ENCODE results near the gene BANP. TPM values are rescaled to one million over a fixed set of nuclear protein-coding genes. Genes with fewer than 3 reads are reported as not detected.
"Not testable (repeated sequence)": the region's sequence is repeated elsewhere in the genome, so short reads cannot be mapped to it uniquely, and the experiment has no call there.

The BANP gene
- total RNA-seq, 1 experiment from 2014 or later = 17.3 TPM

DNA sequence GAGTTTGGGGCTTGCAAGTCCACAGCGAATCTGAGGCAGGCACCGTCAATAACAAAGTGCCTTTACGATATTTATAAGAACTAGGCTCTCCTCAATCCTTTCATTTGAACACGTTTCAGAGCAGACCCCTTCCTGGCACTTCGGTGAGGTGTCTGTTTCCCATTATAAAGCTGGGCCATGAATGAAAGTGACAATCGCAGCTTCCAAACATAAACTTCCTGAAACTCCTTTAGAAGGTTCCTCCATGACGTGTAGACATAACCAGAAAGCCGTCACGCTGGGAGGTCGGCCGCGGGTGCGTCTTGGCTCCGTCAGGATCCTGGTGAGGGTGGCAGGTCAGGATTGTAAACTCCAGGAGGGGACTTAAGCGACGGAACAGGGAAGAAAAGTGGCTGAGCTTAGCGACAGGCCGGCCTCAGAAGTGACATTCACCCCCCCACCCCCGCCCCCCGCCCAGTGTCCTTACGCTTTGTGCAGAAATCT, 150.4 kb downstream of the BANP start:
- not testable (repeated sequence) for DNase-seq (ENCODE audit: low read depth)

DNA sequence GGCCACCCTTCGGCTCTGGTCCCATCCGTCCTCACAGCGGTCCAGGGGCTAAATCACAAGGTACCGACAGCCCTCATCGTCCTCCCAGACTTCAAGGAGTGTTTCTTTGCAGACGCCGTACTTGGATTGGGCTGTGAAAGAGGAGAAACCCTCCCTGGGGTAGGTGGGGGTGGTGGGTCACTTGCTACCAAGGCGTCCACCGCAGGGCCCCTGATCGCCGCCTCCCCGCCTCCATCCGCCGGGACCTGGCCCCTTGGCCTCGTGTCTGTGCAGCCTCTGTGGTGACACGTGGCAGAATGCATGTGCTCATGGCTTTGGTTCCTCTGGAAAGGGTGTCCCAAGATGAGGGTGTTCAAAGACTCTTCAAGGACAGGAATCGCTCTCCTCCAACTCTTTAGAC, 151.4 kb downstream of the BANP start:
- DNase-seq (ENCODE audit: low read depth) = no peak

- DNase-seq (ENCODE audit: low read depth) = no peak
These were observed 151.8 kb downstream of the BANP start for GRCh38 chr16:88103011-88103410.

DNA sequence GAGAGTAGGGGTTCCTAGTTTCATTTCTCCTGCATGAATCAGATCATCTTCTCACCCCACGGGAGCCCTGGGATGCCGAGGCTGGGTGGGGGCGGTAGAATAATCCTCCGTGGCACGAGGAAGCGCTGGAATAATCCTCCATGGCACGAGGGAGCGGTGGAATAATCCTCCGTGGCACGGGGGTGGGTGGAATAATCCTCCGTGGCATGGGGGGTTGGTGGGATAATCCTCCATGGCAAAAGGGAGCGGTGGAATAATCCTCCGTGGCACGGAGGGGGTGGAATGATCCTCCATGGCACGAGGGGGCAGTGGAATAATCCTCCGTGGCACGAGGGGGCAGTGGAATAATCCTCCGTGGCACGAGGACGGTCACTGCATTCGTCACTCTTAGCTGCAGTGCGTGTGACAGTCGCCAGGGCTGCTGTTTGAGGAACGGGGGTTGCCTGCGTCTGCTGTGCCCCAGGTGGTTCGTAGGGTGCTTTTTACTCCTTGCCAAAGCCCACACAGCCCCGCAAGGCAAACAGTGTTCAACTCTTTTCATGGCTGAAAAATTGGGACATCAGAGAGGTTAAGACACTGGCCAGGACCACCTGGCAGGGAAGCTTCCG, 152.5 kb downstream of the BANP start:
- no peak for DNase-seq (ENCODE audit: low read depth)

GRCh38 chr16:88104363-88104762, 153.1 kb downstream of the BANP start:
- DNase-seq (ENCODE audit: low read depth) = not testable (repeated sequence)

GRCh38 chr16:88105574-88106140, 154.4 kb downstream of the BANP start:
- not testable (repeated sequence) for DNase-seq (ENCODE audit: low read depth)

GRCh38 chr16:88106566-88106965, 155.3 kb downstream of the BANP start:
- not testable (repeated sequence) for DNase-seq (ENCODE audit: low read depth)

DNA sequence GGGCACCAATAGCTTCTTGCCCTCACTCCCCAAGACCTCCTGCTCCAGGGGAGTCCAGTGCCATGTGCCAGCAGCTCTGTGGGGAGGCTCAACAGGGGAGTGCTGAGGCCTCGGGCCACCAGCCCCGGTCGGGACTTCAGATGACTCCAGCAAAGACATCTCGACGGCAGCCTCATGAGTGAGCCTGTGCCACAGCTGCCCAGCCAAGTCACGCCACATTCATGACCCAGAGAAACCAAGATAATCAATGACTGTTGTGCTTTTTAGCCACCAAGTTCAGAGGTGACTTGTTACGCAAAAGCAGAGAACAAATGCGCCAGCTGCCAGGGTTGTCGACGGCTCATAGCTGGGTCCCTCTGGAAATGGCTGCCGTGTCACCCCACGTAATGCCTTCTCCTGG, 157.5 kb downstream of the BANP start:
- DNase-seq (ENCODE audit: low read depth) = no peak

GRCh38 chr16:88109726-88110621, 158.7 kb downstream of the BANP start:
- DNase-seq (ENCODE audit: low read depth) = not testable (repeated sequence)

DNA sequence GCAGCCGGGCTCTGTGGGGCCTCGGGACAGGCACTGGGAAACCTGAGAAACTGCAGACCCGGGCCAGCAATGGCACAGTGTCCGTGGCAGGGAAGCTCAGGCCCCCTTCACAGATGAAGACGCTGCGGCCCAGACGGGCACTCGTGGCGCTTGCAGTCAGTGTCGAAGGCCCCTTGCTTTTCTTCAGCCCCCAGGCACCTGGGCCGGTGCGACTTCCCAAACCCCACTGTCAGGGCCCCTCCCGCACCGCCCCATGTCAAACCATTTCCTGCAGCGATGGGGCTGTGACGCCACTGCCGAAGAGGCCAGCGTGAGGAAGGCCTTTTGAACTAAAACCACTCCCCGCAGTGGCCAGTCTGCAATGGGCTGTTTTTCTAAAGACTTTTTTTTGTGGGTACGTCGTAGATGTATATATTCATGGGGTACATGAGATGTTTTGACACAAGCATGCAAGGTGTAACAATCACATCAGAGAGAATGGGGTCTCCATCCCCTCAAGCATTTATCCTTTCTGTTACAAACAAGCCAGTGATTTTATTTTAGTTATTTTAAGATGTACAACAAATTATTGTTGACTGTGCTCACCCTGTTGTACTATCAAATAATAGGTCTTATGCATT, 159.8 kb downstream of the BANP start:
- DNase-seq (ENCODE audit: low read depth) = not testable (repeated sequence)

GRCh38 chr16:88111976-88112375, 160.7 kb downstream of the BANP start:
- DNase-seq (ENCODE audit: low read depth) = not testable (repeated sequence)

DNA sequence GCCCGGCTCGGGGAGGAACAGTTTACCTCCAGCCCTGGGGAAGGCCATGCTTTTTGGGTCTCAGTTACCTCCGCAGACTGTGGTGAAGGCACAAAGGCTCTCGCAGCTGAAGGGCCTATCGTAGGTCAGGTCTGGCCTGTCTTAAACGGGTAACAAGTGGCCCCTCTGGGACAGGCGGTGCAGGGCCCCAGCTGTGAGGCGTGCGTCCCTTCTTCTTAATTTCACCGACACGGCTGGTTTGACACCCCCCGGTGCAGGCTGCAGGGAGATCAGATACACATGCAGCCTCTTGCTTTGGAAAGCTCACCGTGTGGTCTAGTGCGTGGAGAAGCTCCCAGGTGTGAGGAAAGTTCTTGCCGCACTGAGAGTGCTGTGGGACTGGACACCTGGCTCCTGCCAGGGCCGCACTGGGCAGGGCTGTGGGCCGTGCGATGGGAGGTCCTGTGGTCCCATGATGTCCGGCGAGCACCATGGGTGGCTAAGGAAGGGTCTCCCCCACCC, 162.4 kb downstream of the BANP start:
- no peak for DNase-seq (ENCODE audit: low read depth)

DNA sequence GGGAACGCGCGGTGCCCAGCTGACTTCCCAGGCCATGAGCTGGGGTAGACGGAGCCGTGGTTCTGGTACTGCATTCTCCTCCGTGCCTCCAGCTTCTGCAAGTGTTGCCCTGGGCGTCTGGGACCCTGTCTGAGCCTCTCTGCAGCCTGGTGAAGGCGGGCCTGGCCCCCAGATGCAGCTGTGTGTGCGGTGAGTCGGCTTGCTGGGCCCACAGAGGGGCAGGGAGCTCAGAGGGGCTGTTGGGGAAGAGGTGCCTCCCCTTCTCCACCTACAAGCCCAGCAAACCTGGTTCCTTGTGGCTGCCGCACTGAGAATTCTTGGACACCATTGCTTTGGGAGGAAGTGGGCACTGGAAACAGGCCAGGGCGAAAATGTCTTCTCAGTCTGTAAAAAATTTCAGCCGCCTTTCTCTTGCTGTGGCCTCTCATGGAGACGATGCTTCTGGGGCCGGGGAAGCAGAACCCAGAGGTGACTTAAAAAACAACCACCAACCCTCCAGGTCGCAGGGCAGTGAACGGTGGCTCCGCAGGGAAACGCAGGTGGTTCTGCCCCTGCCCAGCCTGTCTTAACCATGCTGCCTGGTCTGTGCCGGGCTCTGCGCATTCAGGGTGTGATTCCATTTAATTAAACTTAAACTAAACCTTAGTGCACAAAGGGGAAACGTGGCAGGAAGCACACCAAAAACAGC, 163.5 kb downstream of the BANP start:
- peak; percentile 24 for DNase-seq (ENCODE audit: low read depth)

DNA sequence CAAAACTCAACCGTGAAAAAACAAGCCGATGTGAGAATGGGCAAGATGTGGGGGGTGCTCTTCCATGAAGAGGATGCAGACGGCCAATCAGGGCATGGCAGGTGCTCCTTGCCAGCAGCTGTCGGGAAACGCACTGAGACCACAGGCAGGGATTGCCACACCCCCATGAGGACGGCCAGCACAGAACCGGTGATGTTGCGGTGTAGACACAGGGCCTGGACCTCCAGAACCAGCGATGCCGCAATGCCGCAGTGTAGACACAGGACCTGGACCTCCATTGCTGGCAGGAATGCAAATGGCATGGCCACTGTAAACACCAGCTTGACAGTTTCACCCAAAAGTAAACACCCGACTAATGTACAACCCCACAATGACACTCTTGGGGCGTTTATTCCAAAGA, 164.9 kb downstream of the BANP start:
- DNase-seq (ENCODE audit: low read depth) = no peak

DNA sequence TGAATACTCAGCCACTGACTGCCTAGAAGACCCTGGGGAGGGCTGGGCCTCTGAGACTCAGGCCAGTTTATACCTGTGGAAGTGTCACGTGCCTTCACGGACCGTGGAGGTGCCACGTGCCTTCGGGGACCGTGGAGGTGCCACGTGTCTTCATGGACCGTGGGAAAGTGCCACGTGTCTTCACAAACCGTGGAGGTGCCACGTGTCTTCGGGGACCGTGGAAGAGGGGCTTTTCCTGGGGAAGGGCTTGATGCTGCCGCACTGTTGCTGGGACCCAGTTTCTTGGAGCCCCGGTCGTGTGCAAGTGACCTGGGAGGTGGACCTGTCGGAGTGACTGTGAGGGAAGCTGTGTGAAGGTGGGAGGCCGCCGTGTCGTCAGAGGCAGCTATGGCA, 166.2 kb downstream of the BANP start:
- DNase-seq (ENCODE audit: low read depth) = no peak

DNA sequence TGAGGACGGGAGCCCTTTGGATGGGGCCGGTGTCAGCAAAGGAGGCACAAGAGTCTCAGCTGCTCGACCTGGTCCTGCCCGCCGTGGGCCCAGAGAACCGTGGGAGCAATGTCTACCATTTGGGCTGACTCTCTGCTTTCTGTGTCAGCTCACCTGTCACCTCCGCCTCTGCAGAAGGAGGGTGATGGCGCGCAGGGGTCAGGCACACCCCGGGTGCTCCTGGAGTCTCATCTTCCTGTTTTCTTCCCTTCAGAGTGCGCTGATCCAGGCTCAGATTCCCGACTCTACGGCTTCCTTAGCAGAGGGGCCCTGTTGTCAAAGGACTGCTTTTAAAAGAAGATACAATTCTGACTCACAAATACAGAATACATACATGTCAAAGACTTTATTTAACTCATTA, 167.1 kb downstream of the BANP start:
- no peak for DNase-seq (ENCODE audit: low read depth)

DNA sequence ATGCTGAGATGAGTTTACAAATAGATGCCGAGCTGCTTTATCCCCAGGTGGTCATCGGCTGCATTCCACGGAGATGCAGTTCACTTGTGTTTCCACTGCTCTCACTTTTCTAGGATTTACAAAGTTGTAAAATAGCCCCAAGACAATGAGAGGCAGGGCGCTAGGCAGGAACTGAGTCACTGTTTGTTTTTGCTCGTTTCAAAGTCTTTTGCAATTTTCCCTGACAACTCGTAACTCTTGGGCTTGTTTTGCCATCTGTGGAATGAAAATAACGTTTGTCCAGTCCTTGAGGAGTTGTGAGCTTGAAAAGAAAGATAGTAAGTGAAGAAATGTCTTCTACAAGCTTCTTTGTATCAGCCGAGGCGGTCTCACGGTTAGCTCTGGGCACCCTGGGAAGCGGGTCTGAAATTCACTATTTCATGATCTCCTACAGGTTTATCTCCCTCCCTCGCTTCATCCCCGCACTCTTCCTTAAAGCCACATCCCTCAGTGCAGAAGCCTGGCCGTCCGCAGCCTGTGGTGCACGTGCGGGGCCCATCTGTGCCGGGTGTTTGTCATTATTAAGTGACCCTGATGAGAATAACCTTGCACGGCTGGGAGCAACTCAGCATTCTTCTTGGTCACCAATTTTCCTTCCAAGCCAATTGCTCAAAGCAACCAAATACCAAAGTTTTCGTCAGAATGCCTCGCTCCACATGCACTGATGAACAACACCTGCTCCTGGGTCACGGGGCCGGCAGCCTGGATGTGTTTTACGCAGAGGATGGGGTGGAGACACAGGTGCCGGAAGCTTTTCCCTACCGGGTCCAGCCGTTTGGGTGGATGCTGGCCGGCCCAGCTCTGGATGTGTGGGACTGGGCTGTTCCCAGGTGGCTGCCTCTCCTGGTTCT, 167.9 kb downstream of the BANP start:
- DNase-seq (ENCODE audit: low read depth) = peak; percentile 91

DNA sequence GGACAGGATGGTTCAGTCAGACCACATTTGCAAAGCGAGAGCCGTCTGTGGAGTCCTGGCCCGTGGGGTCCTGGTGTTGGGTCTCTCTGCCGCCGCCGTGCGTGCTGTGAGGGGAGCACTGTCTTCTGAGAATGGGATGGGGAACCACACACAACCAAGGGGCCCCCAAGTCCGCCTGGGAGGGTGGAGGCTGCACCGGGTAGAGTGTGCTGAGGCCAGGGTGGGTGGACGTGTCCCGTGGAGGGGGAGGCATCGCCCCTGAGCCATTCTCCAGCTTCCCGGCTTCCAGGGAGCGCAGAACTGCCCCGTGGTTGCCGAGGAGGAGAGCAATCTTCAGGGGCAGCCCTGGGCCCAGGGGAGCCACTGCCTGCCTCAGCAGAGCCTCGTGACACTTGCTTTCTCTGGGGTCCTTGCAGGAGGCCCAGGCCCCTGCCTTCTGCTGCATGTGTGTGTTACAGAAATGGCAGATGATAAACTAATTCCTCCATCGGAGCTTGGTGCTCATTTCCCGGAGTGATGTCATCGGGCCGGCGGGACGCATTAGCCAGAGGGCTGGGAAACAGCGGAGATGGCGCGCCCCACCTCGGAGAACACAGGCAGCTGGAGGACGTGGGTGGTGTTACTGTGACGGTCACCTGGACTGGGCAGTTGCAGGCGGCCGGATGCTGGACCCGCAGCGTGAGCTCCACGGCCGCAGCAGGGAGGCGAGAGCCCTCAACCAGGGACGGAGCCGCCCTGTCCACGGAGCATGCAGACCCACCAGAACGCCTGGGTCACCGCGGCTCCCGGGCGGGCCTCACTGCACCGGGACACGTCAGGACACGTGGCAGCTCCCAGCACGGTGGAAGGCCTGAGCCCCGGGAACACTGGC, 168.9 kb downstream of the BANP start:
- DNase-seq (ENCODE audit: low read depth) = not testable (repeated sequence)

DNA sequence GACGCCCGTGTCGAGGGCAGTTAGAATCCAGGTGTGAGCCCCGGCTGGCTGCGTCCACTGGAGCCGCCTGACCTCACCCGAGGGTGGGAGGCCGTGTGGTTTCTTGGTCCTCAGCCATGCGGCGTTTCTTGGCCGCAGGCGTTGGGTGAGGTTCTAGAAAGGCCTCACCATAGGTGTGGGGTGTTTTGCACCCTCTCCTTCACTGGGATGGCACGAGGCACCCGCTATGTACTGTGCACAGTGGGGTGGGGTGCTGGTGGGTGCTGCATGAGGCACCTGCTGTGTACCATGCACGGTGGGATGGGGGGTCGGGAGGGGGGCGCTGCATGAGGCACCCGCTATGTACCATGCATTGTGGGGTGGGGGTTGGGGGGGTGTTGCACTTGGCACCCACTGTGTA, 169.6 kb downstream of the BANP start:
- DNase-seq (ENCODE audit: low read depth) = no peak
